B cell (primary cell): ENCODE measurements around the gene CXCL13. TPM values are rescaled to one million over a fixed set of nuclear protein-coding genes. Genes with fewer than 3 reads are reported as not detected.
A peak's percentile ranks its signal among the peaks of the same experiment; 100 is the strongest.

Experiments used
- ATAC-seq: fragments of 200-7000 bp; cut with Tn5 transposase; one replicate; pipeline ENCODE4 v1.10.0; 2021; ENCODE audit warnings: low read depth, mild to moderate bottlenecking, moderate number of reproducible peaks, moderate library complexity
- CTCF ChIA-PET: fragments of 350-600 bp; sonication (Branson Sonifier 250); formaldehyde crosslinking; loops from one replicate; lab custom pipeline; 2021; ENCODE audit warnings: antibody characterized with exemption, inconsistent platforms; lab: Charles Lee
- POLR2A ChIA-PET: fragments of 350-600 bp; sonication (Branson Sonifier 250); formaldehyde crosslinking; loops from one replicate; lab custom pipeline; 2021; ENCODE audit warnings: antibody characterized with exemption; lab: Charles Lee
- DNase-seq: peaks from one replicate; pipeline ENCODE4 v3.0.0; 2013
- H2AFZ ChIP-seq: 2 replicates; pipeline ENCODE4 v1.6.1; 2012; ENCODE audit warnings: mild to moderate bottlenecking, low read depth, low read length; ENCODE audit not compliant: insufficient read depth, poor library complexity, severe bottlenecking
- H3K27ac ChIP-seq, 2 donors: 1 replicate in 1 of 2; 2 replicates in 1 of 2; pipeline ENCODE4 v1.5.1; 2012 to 2013; ENCODE audit warnings: low read length in 2 of 2, mild to moderate bottlenecking in 2 of 2, moderate library complexity in 1 of 2
- H3K27me3 ChIP-seq, 4 experiments: fragments of 200-600 bp in 1 of 4; sonication (generic) in 1 of 4; replicated peaks in 1 of 4; 1 replicate in 2 of 4; 2 replicates in 2 of 4; pipeline versions ENCODE4 v1.6.1 to v1.7.0; 2013 to 2016; ENCODE audit warnings: low read length in 3 of 4, mild to moderate bottlenecking in 2 of 4, mixed read lengths in 1 of 4, moderate library complexity in 1 of 4; ENCODE audit not compliant: insufficient read depth in 4 of 4, control insufficient read depth in 3 of 4; ENCODE audit errors: control extremely low read depth in 1 of 4
- H3K36me3 ChIP-seq, 2 experiments: replicated peaks in 1 of 2; 1 replicate in 1 of 2; 2 replicates in 1 of 2; pipeline versions ENCODE4 v1.6.1 to v1.7.1; 2013; ENCODE audit warnings: low read length in 1 of 2; ENCODE audit not compliant: insufficient read depth in 2 of 2, control insufficient read depth in 1 of 2; ENCODE audit errors: control extremely low read depth in 1 of 2, extremely low read depth in 1 of 2
- H3K4me1 ChIP-seq, 2 donors: fragments of 200-600 bp in 1 of 2; sonication (generic) in 1 of 2; 1 replicate in 1 of 2; 2 replicates in 1 of 2; pipeline versions ENCODE4 v1.5.1 to v1.6.1; 2013 to 2017; ENCODE audit warnings: low read length in 2 of 2; ENCODE audit not compliant: control insufficient read depth in 2 of 2, insufficient read depth in 2 of 2
- H3K4me2 ChIP-seq: replicated peaks from 2 replicates; pipeline ENCODE3; 2012; ENCODE audit warnings: mild to moderate bottlenecking, low read depth, low read length; ENCODE audit not compliant: poor library complexity, severe bottlenecking
- H3K4me3 ChIP-seq, 5 experiments: fragments of 200-600 bp in 1 of 5; sonication (generic) in 1 of 5; 1 replicate in 3 of 5; 2 replicates in 2 of 5; pipeline versions ENCODE4 v1.5.1 to v1.7.0; 2011 to 2016; ENCODE audit warnings: low read length in 4 of 5, mild to moderate bottlenecking in 4 of 5, low read depth in 2 of 5, control low read depth in 1 of 5, moderate library complexity in 1 of 5; ENCODE audit not compliant: insufficient read depth in 1 of 5; ENCODE audit errors: control extremely low read depth in 1 of 5, extremely low read depth in 1 of 5
- H3K79me2 ChIP-seq: fragments of 200-600 bp; sonication (generic); one replicate; pipeline ENCODE4 v1.6.0; 2016; ENCODE audit warnings: low read length; ENCODE audit not compliant: control insufficient read depth, insufficient read depth
- H3K9ac ChIP-seq: fragments of 200-600 bp; sonication (generic); 2 replicates; pipeline ENCODE4 v1.6.1; 2017; ENCODE audit warnings: mild to moderate bottlenecking, low read length, moderate library complexity
- H3K9me3 ChIP-seq, 3 donors: one replicate each; pipeline versions ENCODE4 v1.6.1 to v1.7.1; 2013; ENCODE audit warnings: low read length in 2 of 3; ENCODE audit not compliant: control insufficient read depth in 2 of 3, insufficient read depth in 1 of 3; ENCODE audit errors: control extremely low read depth in 1 of 3
- H4K20me1 ChIP-seq: 2 replicates; pipeline ENCODE4 v1.6.0; 2012; ENCODE audit warnings: mild to moderate bottlenecking, low read length; ENCODE audit not compliant: insufficient read depth, control insufficient read depth, poor library complexity, severe bottlenecking
- H3K27ac Mint-ChIP-seq: one replicate; pipeline ENCODE4 v1.8.0; 2021; ENCODE audit warnings: mixed read lengths
- H3K27me3 Mint-ChIP-seq: one replicate; pipeline ENCODE4 v1.8.0; 2021; ENCODE audit warnings: mixed read lengths
- H3K4me1 Mint-ChIP-seq: one replicate; pipeline ENCODE4 v1.8.0; 2021; ENCODE audit warnings: mixed read lengths
- H3K4me3 Mint-ChIP-seq: one replicate; pipeline ENCODE4 v1.8.0; 2021; ENCODE audit warnings: mixed read lengths
- H3K9me3 Mint-ChIP-seq: one replicate; pipeline ENCODE4 v1.8.0; 2022; ENCODE audit warnings: mixed read lengths; ENCODE audit not compliant: insufficient read depth
- EZH2 ChIP-seq: IDR thresholded peaks from 2 replicates; pipeline ENCODE4 v1.6.1; 2012; ENCODE audit warnings: borderline replicate concordance, low read depth, mild to moderate bottlenecking, moderate library complexity, low read length; ENCODE audit not compliant: insufficient read depth, poor library complexity, severe bottlenecking
- WGBS: methylation state at CpG from one replicate; pipeline ENCODE4 v1.1.5; 2013; ENCODE audit warnings: missing lambda C conversion rate; ENCODE audit not compliant: insufficient coverage; 5-methylcytosine and 5-hydroxymethylcytosine counted together
- intact Hi-C: fragments of 100-400 bp; cut with micrococcal nuclease; formaldehyde crosslinking; loops from one replicate; pipeline ENCODE4 v1.10.0; 2022
- polyA plus RNA-seq: library from polyadenylated mRNA; depleted of rRNA; stranded (reverse); fragments of >200 nt; gene quantifications from 2 replicates; pipeline ENCODE4 v1.2.3, GENCODE V29; 2012
- total RNA-seq, 2 donors: library from RNA; stranded (reverse); fragments of 120-200 nt in 1 of 2; gene quantifications; 1 replicate in 1 of 2; 2 replicates in 1 of 2; pipeline versions ENCODE4 v1.2.3 to v1.2.4, GENCODE V29; 2013 to 2022
- TF ChIP-seq, protein P1 (sequence below): fragments of 200-600 bp; IDR thresholded peaks from one replicate; pipeline ENCODE4 v1.8.0; 2022; ENCODE audit warnings: antibody characterized with exemption, mild to moderate bottlenecking

CXCL13 gene
- total and polyA plus RNA-seq, 2 donors (not counting 1 experiment from before 2014, with no cell fraction given) = not detected

DNA sequence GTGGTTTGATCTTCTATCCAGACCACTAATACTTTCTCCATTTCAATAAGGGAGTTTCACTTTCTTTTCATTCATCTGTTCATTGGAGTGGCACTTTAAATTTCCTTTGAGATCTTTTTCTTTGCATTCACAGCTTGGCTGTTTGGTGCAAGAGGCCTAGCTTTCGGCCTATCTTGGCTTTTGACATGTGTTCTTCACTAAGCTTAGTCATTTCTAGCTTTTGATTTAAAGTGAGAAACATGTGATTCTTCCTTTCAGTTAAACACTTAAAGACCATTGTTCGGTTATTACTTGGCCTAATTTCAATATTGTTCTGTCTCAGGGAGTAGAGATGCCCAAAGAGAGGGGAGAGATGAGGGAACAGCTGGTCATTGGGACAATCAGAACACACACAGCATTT is 24.3 kb downstream of the CXCL13 start:
- Histone ChIP-seq H3K4me1 (no peaks in the 10 kb centered on the region), H3K4me3 (no peak overlapping the region), H3K9ac (no peak overlapping the region), H4K20me1 (no peaks in the 10 kb centered on the region), H3K9me3 (peaks cover 0 to 3% (median 0%) of the 10 kb centered on the region in 3 donors), H3K27ac (no peak overlapping the region), H3K79me2 (no peaks in the 10 kb centered on the region), H2AFZ (peak overlapping the region; percentile 37), H3K36me3 (no peaks in the 10 kb centered on the region), H3K4me2 (no peak overlapping the region), H3K27me3 (no peaks in the 10 kb centered on the region)
- intact Hi-C loops = no loop called here
- ChIA-PET CTCF (interaction anchor here (1.1 to 2.9 kb wide), 3 partner anchors 9 to 29 kb away, joined by 3 to 10 read pairs (median 8); no protein-coding TSS in a partner anchor), POLR2A (no interaction called here)
- Mint-ChIP-seq H3K9me3 (no peaks in the 10 kb centered on the region), H3K27me3 (no peaks in the 10 kb centered on the region), H3K4me1 (peaks cover 7% of the 10 kb centered on the region), H3K27ac (no peak overlapping the region), H3K4me3 (no peak overlapping the region)
- TF ChIP-seq, protein P1, sequence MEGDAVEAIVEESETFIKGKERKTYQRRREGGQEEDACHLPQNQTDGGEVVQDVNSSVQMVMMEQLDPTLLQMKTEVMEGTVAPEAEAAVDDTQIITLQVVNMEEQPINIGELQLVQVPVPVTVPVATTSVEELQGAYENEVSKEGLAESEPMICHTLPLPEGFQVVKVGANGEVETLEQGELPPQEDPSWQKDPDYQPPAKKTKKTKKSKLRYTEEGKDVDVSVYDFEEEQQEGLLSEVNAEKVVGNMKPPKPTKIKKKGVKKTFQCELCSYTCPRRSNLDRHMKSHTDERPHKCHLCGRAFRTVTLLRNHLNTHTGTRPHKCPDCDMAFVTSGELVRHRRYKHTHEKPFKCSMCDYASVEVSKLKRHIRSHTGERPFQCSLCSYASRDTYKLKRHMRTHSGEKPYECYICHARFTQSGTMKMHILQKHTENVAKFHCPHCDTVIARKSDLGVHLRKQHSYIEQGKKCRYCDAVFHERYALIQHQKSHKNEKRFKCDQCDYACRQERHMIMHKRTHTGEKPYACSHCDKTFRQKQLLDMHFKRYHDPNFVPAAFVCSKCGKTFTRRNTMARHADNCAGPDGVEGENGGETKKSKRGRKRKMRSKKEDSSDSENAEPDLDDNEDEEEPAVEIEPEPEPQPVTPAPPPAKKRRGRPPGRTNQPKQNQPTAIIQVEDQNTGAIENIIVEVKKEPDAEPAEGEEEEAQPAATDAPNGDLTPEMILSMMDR = no peak
- no peak for TF ChIP-seq EZH2
- 83% methylated on average over 1 of the region's 2 CpGs for WGBS
- DNase-seq (no peak), ATAC-seq (no peak)

DNA sequence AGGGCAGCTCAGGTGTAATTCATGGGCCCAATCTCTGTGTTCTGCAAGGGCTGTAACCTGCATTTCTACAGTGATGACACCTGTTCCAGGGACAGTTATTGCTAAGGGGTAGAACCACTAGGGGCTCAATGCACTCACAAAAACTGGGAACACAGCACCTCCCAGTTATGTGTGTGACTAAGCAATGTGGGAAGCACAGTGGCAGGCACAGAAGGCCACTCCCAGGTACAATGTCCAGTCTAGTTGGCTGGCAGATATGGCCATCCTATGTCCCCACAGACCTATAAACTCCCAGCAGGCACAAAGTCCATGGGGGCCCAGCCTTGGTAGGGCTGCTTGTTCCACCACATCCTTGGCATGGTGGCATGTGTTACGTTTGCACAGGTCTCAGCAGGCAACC is 25.7 kb downstream of the CXCL13 start:
- Histone ChIP-seq H3K27me3 (no peaks in the 10 kb centered on the region), H3K27ac (no peak overlapping the region), H3K4me2 (no peak overlapping the region), H2AFZ (no peak overlapping the region), H3K36me3 (no peaks in the 10 kb centered on the region), H3K4me3 (no peak overlapping the region), H3K9me3 (peaks cover 0 to 11% (median 0%) of the 10 kb centered on the region in 3 donors), H3K9ac (no peak overlapping the region), H3K79me2 (no peaks in the 10 kb centered on the region), H4K20me1 (no peaks in the 10 kb centered on the region), H3K4me1 (no peaks in the 10 kb centered on the region)
- ChIA-PET CTCF (interaction anchor here (2.9 kb wide), 1 partner anchor 12 kb away, joined by 10 read pairs; no protein-coding TSS in a partner anchor), POLR2A (no interaction called here)
- H3K4me3 Mint-ChIP-seq = no peak overlapping the region
- peaks cover 7% of the 10 kb centered on the region for H3K4me1 Mint-ChIP-seq
- no peak for ATAC-seq
- whole genome bisulfite sequencing = 100% methylated on average over 1 of the region's 1 CpG
- H3K27me3 Mint-ChIP-seq = no peaks in the 10 kb centered on the region
- no peak for DNase-seq
- TF ChIP-seq, protein P1 = no peak
- no peak for TF ChIP-seq EZH2
- H3K27ac Mint-ChIP-seq = no peak overlapping the region
- H3K9me3 Mint-ChIP-seq = no peaks in the 10 kb centered on the region
- intact Hi-C loops = no loop called here
